ENCODE measurements around the gene DUSP5. TPM values are rescaled to one million over a fixed set of nuclear protein-coding genes. Genes with fewer than 3 reads are reported as not detected.
"Not testable (repeated sequence)": the region's sequence is repeated elsewhere in the genome, so short reads cannot be mapped to it uniquely, and the experiment has no call there.

The DUSP5 gene
- total RNA-seq, 1 experiment from 2014 or later = 14.2 TPM

DNA sequence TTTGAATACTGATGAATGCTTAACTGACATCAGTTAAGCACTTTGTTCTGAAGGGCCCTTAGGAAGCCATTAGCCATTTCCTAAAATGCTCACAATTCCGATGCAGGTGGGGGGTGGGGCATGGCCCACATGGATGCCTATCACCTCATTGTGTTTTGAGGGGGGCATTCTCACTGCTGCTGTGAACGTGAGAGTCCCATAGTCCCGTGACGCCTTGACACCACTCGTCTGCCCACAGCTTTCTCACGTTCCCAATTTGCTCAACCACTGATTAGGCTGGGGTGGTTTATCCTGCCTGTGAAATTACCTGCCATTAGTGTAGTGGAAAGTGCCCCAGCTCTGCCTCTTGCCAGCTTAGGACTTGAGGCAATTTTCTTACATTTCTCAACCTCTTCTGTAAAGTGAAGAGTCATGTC lies 31.9 kb downstream of the DUSP5 start:
- Histone ChIP-seq H3K9me2 (ENCODE audit: insufficient read depth) (no peaks in the 10 kb centered on the region), H3K4me3 (peak overlapping the region; percentile 49; the same call in 1 of the 2 replicates), H3F3A (ENCODE audit: insufficient read depth, low read depth) (peaks cover 56% of the 10 kb centered on the region), H3K4me2 (peak overlapping the region; percentile 67), H3K27me3 (ENCODE audit: insufficient read depth, low read depth) (no peaks in the 10 kb centered on the region), H4K20me1 (ENCODE audit: insufficient read depth) (no peaks in the 10 kb centered on the region), H3K9me3 (ENCODE audit: insufficient read depth, low read depth) (no peaks in the 10 kb centered on the region), H2AFZ (no peak overlapping the region), H3K36me3 (ENCODE audit: low read depth) (peaks cover 3% of the 10 kb centered on the region; the same call in 1 of the 2 replicates), H3K4me1 (replicated peaks; ENCODE audit: insufficient read depth) (peaks cover 48% of the 10 kb centered on the region), H3K79me2 (ENCODE audit: low read depth) (no peaks in the 10 kb centered on the region), H3K27ac (peak overlapping the region; percentile 88)
- ChIA-PET CTCF (no interaction called here), POLR2A (ENCODE audit: unreplicated experiment) (no interaction called here)
- intact Hi-C loops (cut with micrococcal nuclease; ENCODE audit: unreplicated experiment) = loop anchor here (1.0 kb wide), 1 partner anchor 28 kb away; no protein-coding TSS in a partner anchor
- no peak for TF ChIP-seq CTCF (conservative IDR thresholded peaks at IDR 0.05)
- BruUV-seq (replicated peaks) = TSS peak; percentile 82
- DNase-seq = no peak

- Histone ChIP-seq H3K9me2 (ENCODE audit: insufficient read depth) (no peaks in the 10 kb centered on the region), H3K4me3 (peak overlapping the region; percentile 38; the same call in 1 of the 2 replicates), H4K20me1 (ENCODE audit: insufficient read depth) (no peaks in the 10 kb centered on the region), H3F3A (ENCODE audit: insufficient read depth, low read depth) (peaks cover 49% of the 10 kb centered on the region), H3K27ac (peak overlapping the region; percentile 88), H3K36me3 (ENCODE audit: low read depth) (no peaks in the 10 kb centered on the region), H3K4me1 (replicated peaks; ENCODE audit: insufficient read depth) (peaks cover 49% of the 10 kb centered on the region), H2AFZ (no peak overlapping the region), H3K4me2 (peak overlapping the region; percentile 73), H3K9me3 (ENCODE audit: insufficient read depth, low read depth) (no peaks in the 10 kb centered on the region), H3K79me2 (ENCODE audit: low read depth) (no peaks in the 10 kb centered on the region), H3K27me3 (ENCODE audit: insufficient read depth, low read depth) (no peaks in the 10 kb centered on the region)
- ChIA-PET POLR2A (ENCODE audit: unreplicated experiment) (interaction anchor here (0.5 kb wide), 1 partner anchor 31 kb away, joined by 3 read pairs; no protein-coding TSS in a partner anchor), CTCF (no interaction called here)
- TF ChIP-seq CTCF (conservative IDR thresholded peaks at IDR 0.05) = no peak
- no peak for TF ChIP-seq EZH2 (IDR thresholded peaks at IDR 0.05; ENCODE audit: low read depth)
- BruUV-seq (replicated peaks) = no TSS peak
- intact Hi-C loops (cut with micrococcal nuclease; ENCODE audit: unreplicated experiment) = loop anchor here (1.0 kb wide), 1 partner anchor 29 kb away; no protein-coding TSS in a partner anchor
- DNase-seq = peak; percentile 81
These were observed 32.6 kb downstream of the DUSP5 start for GRCh38 chr10:110530131-110530831.

GRCh38 chr10:110531687-110532086 lies 34.0 kb downstream of the DUSP5 start:
- intact Hi-C loops (cut with micrococcal nuclease; ENCODE audit: unreplicated experiment) = no loop called here
- DNase-seq = no peak
- TF ChIP-seq EZH2 (IDR thresholded peaks at IDR 0.05; ENCODE audit: low read depth) = no peak
- no peak for TF ChIP-seq CTCF (conservative IDR thresholded peaks at IDR 0.05)
- H3K4me1 ChIP-seq (replicated peaks; ENCODE audit: insufficient read depth) = peaks cover 63% of the 10 kb centered on the region
- peak overlapping the region; percentile 16; the same call in 1 of the 2 replicates for H3K27ac ChIP-seq
- no peak overlapping the region for H3K4me2 ChIP-seq
- POLR2A ChIA-PET (ENCODE audit: unreplicated experiment) = no interaction called here
- no peaks in the 10 kb centered on the region for H3K79me2 ChIP-seq (ENCODE audit: low read depth)
- no peaks in the 10 kb centered on the region for H3K9me3 ChIP-seq (ENCODE audit: insufficient read depth, low read depth)
- peaks cover 48% of the 10 kb centered on the region for H3F3A ChIP-seq (ENCODE audit: insufficient read depth, low read depth)
- H3K27me3 ChIP-seq (ENCODE audit: insufficient read depth, low read depth) = no peaks in the 10 kb centered on the region
- H3K36me3 ChIP-seq (ENCODE audit: low read depth) = no peaks in the 10 kb centered on the region
- H3K9me2 ChIP-seq (ENCODE audit: insufficient read depth) = no peaks in the 10 kb centered on the region
- no peak overlapping the region for H2AFZ ChIP-seq
- no peak overlapping the region for H3K4me3 ChIP-seq
- H4K20me1 ChIP-seq (ENCODE audit: insufficient read depth) = no peaks in the 10 kb centered on the region
- CTCF ChIA-PET = no interaction called here
- BruUV-seq (replicated peaks) = no TSS peak

- Histone ChIP-seq H3F3A (ENCODE audit: insufficient read depth, low read depth) (peaks cover 46% of the 10 kb centered on the region; the same call in 1 of the 2 replicates), H3K4me1 (replicated peaks; ENCODE audit: insufficient read depth) (peaks cover 58% of the 10 kb centered on the region)
- CTCF ChIA-PET; H3K4me2 ChIP-seq; intact Hi-C loops (cut with micrococcal nuclease; ENCODE audit: unreplicated experiment); H3K27ac ChIP-seq; H3K36me3 ChIP-seq (ENCODE audit: low read depth); H3K9me3 ChIP-seq (ENCODE audit: insufficient read depth, low read depth); H4K20me1 ChIP-seq (ENCODE audit: insufficient read depth); BruUV-seq (replicated peaks); H2AFZ ChIP-seq; H3K4me3 ChIP-seq; DNase-seq; H3K27me3 ChIP-seq (ENCODE audit: insufficient read depth, low read depth); H3K9me2 ChIP-seq (ENCODE audit: insufficient read depth); H3K79me2 ChIP-seq (ENCODE audit: low read depth): not testable (repeated sequence)
- POLR2A ChIA-PET (ENCODE audit: unreplicated experiment) = interaction anchor here (0.7 kb wide), 1 partner anchor 29 kb away, joined by 8 read pairs; no protein-coding TSS in a partner anchor
These were observed 34.9 kb downstream of the DUSP5 start for GRCh38 chr10:110532628-110533027.

All from PC-9 (cell line).